ENCODE data around the gene PSMB11. TPM values are rescaled to one million over a fixed set of nuclear protein-coding genes. Genes with fewer than 3 reads are reported as not detected.

Gene PSMB11
- total RNA-seq, 1 experiment from 2014 or later: not detected

- Histone ChIP-seq H3K14ac (ENCODE audit: insufficient read depth, low read length) (no peak overlapping the region), H2BK5ac (ENCODE audit: insufficient read length, low read length) (no peak overlapping the region), H4K8ac (replicated peaks; ENCODE audit: insufficient read length, low read depth, low read length) (no peak overlapping the region), H3K9ac (ENCODE audit: extremely low read depth, insufficient read length, low read length) (no peak overlapping the region), H3K79me2 (ENCODE audit: insufficient read depth, low read length) (no peaks in the 10 kb centered on the region), H2BK120ac (ENCODE audit: low read depth, low read length, poor library complexity, severe bottlenecking) (no peak overlapping the region), H3K23me2 (ENCODE audit: insufficient read length, low read depth, low read length, poor library complexity, severe bottlenecking) (no peaks in the 10 kb centered on the region), H3K4me1 (ENCODE audit: insufficient read depth, low read length) (no peaks in the 10 kb centered on the region), H3K27ac (ENCODE audit: insufficient read length, low read depth, low read length) (no peak overlapping the region), H2AK5ac (ENCODE audit: insufficient read length, low read length) (no peak overlapping the region), H4K5ac (ENCODE audit: insufficient read length, low read depth, low read length) (no peak overlapping the region), H3K23ac (ENCODE audit: insufficient read length, low read depth, low read length) (no peak overlapping the region), H3K79me1 (ENCODE audit: insufficient read depth, low read depth, low read length, poor library complexity, severe bottlenecking) (no peaks in the 10 kb centered on the region), H3K4ac (ENCODE audit: low read depth, low read length) (no peak overlapping the region), H2BK15ac (ENCODE audit: low read depth, low read length) (no peak overlapping the region), H3K4me2 (ENCODE audit: insufficient read depth, insufficient read length, low read length) (no peak overlapping the region), H4K91ac (ENCODE audit: insufficient read length, low read depth, low read length) (no peak overlapping the region), H4K20me1 (ENCODE audit: control insufficient read depth, insufficient read depth, insufficient read length) (no peaks in the 10 kb centered on the region), H2AFZ (ENCODE audit: low read length) (no peak overlapping the region), H2BK12ac (ENCODE audit: insufficient read length, low read depth, low read length) (no peak overlapping the region), H3T11ph (ENCODE audit: low read length) (no peak overlapping the region), H3K18ac (ENCODE audit: insufficient read length, low read depth, low read length) (no peak overlapping the region), H3K56ac (ENCODE audit: insufficient read length, low read depth, low read length) (no peak overlapping the region), H3K27me3 (ENCODE audit: insufficient read depth, low read length) (no peaks in the 10 kb centered on the region), H3K9me3 (ENCODE audit: control insufficient read depth, low read depth, low read length) (no peaks in the 10 kb centered on the region), H2BK20ac (ENCODE audit: low read depth, low read length, poor library complexity, severe bottlenecking) (no peak overlapping the region)
- peak overlapping the region in 1 of 3 experiments; percentile 67; a peak in 3 of 7 replicates for H3K27ac Mint-ChIP-seq
- DNase-seq: no peak
- WGBS (ENCODE audit: extremely low coverage, insufficient read length, low lambda C conversion rate): no CpG with 5 or more reads among the region's 9 CpGs
- no peaks in the 10 kb centered on the region for H3K9me3 Mint-ChIP-seq
- H3K27me3 Mint-ChIP-seq (ENCODE audit: low read depth): no peaks in the 10 kb centered on the region
- H3K36me3 Mint-ChIP-seq (ENCODE audit: insufficient read depth in 1 of 3, low read depth in 3 of 3): peaks cover 18 to 20% (median 20%) of the 10 kb centered on the region in 3 experiments; a peak in 6 of 7 replicates
- TF ChIP-seq, protein P1, sequence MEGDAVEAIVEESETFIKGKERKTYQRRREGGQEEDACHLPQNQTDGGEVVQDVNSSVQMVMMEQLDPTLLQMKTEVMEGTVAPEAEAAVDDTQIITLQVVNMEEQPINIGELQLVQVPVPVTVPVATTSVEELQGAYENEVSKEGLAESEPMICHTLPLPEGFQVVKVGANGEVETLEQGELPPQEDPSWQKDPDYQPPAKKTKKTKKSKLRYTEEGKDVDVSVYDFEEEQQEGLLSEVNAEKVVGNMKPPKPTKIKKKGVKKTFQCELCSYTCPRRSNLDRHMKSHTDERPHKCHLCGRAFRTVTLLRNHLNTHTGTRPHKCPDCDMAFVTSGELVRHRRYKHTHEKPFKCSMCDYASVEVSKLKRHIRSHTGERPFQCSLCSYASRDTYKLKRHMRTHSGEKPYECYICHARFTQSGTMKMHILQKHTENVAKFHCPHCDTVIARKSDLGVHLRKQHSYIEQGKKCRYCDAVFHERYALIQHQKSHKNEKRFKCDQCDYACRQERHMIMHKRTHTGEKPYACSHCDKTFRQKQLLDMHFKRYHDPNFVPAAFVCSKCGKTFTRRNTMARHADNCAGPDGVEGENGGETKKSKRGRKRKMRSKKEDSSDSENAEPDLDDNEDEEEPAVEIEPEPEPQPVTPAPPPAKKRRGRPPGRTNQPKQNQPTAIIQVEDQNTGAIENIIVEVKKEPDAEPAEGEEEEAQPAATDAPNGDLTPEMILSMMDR (conservative IDR thresholded peaks at IDR 0.05): no peak
- no peak overlapping the region for H3K4me3 Mint-ChIP-seq
- peaks cover 37 to 39% of the 10 kb centered on the region in 2 experiments for H3K4me1 Mint-ChIP-seq
Observed at GRCh38 chr14:23021434-23021833, 20.6 kb upstream of the PSMB11 start.
